GM18517 (cell line): ENCODE measurements around the gene RABGEF1.
A peak's percentile ranks its signal among the peaks of the same experiment; 100 is the strongest.
"Not testable (repeated sequence)": the region's sequence is repeated elsewhere in the genome, so short reads cannot be mapped to it uniquely, and the experiment has no call there.

ENCODE experiments used
- ATAC-seq: cut with Tn5 transposase; IDR thresholded peaks from one replicate; pipeline ENCODE4 v1.9.1; 2021; ENCODE audit warnings: mild to moderate bottlenecking, moderate library complexity; ENCODE audit not compliant: unreplicated experiment

The RABGEF1 gene

GRCh38 chr7:66740302-66740979 is at the start of gene RABGEF1:
RABGEF1 (plus strand) TSS chr7:66740733; CDS start chr7:66771900, 31,167 bp downstream.
- ATAC-seq: peak; percentile 79

DNA sequence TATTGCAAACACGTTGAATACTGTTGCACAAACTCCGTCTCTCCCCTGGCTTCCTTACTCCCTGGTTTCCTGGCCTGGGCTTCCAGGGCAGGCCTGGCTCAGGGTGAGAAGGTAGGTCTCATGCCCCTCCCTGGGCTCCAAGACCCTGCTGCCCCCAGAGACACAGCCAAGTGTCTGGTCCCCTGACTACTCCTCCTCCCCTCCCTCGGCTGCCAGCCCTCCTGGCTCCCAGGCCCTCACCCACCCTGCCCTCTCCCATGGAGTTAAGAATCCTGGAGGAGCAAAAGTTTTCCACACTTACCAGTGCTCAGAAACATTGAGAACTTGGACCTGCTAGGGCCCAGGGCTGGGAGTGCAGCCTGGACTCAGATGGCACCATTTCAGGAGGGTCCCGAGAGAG is 47.2 kb upstream of the RABGEF1 start:
- no peak for ATAC-seq

DNA sequence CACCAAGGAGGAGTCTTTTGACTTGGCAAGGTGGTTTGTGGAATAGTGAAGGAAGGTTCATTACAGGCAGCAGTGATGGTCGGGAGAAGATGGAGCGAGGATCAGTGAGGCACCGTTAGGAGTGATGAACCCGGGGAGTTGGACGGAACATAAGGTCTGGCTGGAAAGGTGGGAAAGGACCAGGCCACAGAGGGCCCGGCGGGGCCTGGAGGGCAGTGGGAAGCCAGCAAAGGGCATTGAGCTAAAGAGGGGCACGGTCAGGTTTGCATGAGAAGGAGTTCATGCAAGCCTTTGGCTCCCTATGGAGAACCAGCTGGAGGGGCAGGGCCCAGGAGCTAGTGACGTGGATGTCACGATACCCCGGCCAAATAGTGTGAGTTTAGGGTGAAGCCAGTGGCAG is 46.2 kb upstream of the RABGEF1 start:
- no peak for ATAC-seq

- not testable (repeated sequence) for ATAC-seq
Measured at GRCh38 chr7:66695417-66695816, 45.1 kb upstream of the RABGEF1 start.

DNA sequence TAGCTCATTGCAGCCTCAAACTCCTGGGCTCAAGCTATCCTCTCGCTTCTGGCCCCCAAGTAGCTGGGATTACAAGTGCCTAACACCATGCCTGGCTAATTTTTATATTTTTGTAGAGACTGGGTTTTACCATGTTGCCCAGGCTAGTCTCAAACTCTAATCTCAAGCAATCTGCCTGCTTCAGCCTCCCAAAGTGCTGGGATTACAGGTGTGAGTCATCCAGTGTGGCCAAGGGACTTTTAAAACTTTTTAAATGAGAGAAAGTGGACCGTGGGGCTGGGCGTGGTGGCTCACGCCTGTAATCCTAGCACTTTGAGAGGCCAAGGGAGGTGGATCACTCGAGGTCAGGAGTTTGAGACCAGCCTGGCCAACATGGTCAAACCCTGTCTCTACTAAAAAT is 44.4 kb upstream of the RABGEF1 start:
- ATAC-seq: not testable (repeated sequence)

DNA sequence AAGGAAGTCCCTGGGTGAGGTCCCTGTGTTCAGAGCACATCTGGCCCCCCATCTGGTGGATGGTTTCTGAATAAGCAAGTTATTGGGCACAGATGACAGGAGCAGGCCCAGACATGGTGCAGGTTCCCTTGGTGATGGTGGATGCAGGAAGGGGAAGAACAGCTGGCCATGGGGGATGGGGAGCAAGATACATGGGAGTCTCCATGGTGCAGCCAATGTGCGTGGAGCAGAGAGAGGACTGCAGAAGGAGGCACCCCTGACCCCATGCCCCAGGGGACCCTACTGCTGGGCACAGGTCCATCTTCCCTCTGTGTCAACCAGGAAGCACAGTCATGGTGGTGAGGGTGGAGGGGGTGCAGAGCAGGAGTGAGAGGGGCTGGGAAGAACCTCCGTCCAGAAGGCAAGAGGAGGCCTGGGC is 43.8 kb upstream of the RABGEF1 start:
- no peak for ATAC-seq

DNA sequence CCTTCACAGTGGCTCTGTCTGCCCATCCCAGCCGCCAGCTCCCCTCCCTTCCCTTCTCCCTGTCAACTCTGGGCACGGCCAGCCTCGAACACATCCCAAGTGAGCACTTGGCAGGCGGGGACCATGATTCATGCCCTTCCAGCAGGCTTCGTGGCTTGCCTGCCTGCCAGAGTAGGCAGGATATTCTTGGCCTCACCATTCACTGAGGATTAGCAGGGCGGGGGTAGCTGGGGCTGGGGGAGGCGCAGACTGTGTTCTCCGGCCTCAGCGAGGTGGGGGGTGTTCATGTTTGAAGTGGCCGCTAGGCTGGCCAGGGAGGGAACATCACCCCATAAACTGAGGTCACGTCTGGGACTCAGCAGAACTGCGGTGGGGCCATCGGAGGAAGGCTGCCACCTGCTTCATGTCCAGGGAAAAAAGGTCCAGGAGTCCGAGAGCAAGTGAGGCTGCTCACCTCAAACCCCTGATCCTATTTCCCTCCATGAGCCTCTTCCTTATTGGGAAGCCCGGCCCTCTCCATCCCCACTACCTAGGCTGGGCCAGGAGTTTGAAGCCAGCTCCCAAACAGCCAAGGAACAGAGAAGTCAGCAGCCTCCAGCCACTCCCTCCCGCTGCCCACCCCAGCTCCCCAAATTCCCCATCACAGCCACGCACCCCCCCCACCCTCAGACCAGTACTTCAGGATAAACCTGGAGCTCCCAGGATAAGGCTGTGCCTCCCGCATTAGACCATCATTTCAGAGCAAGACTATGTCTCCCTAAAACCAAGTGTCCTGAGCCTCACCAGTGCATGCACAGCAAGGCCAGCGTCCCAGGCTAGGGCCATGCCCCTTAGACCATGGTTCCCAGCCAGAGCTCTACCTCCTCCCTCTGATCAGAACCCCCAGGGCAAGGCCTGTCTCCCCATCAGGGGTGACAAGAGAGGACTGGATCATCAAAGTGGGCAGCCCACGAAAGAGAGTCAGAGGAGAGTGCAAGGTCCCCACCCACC is 42.8 kb upstream of the RABGEF1 start:
- ATAC-seq: no peak

GRCh38 chr7:66698652-66699205 is 41.8 kb upstream of the RABGEF1 start:
- no peak for ATAC-seq

GRCh38 chr7:66699998-66700397 is 40.5 kb upstream of the RABGEF1 start:
- no peak for ATAC-seq

DNA sequence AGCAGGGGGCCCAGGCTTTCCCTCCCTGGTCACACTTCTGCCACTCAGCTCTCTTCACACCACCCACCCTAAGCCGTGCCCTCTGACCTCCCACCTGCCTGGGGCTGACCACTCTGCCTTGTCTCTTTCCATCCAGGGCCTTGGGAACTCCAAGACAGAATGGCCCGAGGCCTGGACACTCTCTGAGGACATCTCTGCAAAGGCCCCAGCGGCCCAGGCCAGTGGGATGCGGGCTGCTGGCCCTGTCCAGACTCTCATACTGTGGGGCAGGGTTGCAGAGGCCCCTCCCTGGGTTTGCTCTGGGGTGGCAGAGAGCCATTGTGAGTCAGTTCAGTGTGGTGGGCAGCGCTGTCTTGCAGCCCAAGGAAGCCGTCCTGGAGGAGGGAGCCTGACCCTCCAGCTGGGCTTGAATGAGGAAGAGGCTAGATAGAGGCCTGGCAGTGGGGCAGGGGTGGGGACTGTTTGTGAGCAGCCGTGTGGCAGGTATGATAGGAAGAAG is 39.9 kb upstream of the RABGEF1 start:
- ATAC-seq: no peak

- no peak for ATAC-seq
Measured at GRCh38 chr7:66707825-66708224, 32.7 kb upstream of the RABGEF1 start.

DNA sequence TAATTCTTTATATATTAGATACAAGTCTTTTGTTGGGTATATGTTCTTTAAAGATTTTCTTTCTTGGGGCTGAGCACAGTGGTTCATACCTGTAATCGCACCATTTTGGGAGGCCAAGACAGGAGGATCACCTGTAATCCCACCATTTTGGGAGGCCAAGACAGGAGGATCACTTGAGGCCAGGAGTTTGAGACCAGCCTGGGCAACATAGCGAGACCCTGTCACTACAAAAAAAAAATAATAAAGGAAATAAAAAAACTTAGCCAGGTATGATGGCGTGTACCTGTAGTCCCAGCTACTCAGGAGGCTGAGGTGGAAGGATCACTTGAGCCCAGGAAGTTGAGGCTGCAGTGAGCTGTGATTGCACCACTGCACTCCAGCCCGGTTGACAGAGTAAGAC is 29.8 kb upstream of the RABGEF1 start:
- not testable (repeated sequence) for ATAC-seq

DNA sequence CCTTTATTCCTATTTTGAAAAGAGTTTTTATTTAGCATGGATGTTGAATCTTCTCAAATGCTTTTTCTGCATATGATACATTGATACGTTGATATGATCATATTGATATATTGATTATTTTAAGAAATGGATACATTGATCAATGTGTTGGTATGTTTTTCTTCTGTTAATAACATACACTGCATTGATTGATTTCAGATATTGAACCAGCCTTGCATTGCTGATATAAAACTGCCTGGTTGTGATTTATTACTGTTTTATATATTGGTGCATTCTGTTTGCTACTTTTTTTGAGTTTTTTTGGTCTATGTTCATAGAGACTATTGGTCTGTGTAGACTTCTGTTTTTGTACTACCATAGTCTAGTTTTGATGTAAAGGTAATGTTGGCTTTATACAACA is 26.8 kb upstream of the RABGEF1 start:
- no peak for ATAC-seq

DNA sequence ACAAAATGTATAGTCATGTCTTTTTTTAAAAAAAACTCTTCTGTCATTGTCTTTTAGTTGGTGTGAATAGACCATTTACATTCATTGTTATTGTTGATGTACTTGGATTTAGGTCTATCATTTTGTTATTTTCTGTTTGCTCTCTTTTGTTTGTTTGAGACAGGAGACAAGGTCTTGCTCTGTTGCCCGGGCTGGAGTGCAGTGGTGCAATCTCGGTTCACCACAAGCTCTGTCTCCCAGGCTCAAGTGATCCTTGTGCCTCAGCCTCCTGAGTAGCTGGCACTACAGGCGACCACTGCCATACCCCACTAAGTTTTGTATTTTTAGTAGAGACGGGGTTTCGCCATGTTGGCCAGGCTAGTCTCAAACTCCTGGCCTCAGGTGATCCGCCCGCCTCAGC is 23.9 kb upstream of the RABGEF1 start:
- not testable (repeated sequence) for ATAC-seq

GRCh38 chr7:66720561-66720960 is 20.0 kb upstream of the RABGEF1 start:
- ATAC-seq: no peak

- ATAC-seq: no peak
Measured at GRCh38 chr7:66725843-66726242, 14.7 kb upstream of the RABGEF1 start.

- no peak for ATAC-seq
Measured at GRCh38 chr7:66727058-66727457, 13.5 kb upstream of the RABGEF1 start.

DNA sequence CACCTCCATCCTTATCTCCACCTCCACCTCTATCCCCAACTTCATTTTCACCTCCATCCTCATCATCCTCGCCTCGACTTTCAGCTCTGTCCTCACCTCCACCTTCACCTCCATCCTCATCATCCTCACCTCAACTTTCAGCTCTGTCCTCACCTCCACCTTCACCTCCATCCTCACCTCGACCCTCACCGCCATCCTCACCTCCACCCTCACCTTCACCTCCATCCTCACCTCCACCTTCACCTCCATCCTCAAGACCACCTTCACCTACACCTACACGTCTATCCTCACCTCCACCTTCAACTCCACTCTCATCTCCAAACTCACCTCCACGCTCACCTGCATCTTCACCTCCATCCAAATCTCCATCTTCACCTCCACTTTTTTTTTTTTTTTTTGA is 12.0 kb upstream of the RABGEF1 start:
- no peak for ATAC-seq

- no peak for ATAC-seq
Measured at GRCh38 chr7:66729274-66729673, 11.3 kb upstream of the RABGEF1 start.

DNA sequence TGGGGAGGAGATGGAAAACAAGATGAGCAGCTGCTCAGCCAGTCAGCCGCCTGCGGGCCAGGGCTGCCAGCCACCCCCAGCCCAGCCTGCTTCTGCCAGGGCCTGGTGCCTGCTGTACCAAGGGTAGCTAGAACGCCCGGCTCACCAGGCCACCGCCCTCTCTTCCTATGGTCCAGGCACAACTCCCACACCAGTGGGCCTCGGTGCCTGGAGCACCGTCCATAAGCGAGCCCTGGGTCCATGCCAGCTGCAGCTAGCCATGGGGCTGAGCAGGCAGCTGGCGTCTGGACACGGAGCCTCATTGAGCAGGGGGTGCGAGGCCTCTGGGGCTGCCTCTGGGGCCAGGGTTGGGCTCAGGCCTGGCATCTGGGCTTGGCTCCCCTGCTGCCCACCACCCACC is 8.5 kb upstream of the RABGEF1 start:
- no peak for ATAC-seq

- peak; percentile 56 for ATAC-seq
Measured at GRCh38 chr7:66732439-66732838, 8.1 kb upstream of the RABGEF1 start.
